Right lobe of liver (tissue), 6 donors: ENCODE data around the gene TENM3. TPM values are rescaled to one million over a fixed set of nuclear protein-coding genes. Genes with fewer than 3 reads are reported as not detected.

Source experiments
- ATAC-seq, 4 donors: fragments of 200-7000 bp; cut with Tn5 transposase; one replicate each; pipeline ENCODE4 v1.9.1; 2020; ENCODE audit warnings: mild to moderate bottlenecking in 4 of 4, moderate library complexity in 4 of 4
- DNase-seq, 3 donors: peaks; one replicate each; pipeline ENCODE4 v3.0.0-alpha.2; 2020
- H3K27ac ChIP-seq, 3 donors: fragments of 200-600 bp; one replicate each; pipeline ENCODE4 v1.8.0; 2022
- H3K27me3 ChIP-seq, 2 donors: fragments of 200-600 bp; one replicate each; pipeline ENCODE4 v1.8.0; 2022
- H3K36me3 ChIP-seq, 4 donors: fragments of 200-600 bp; sonication (generic) in 1 of 4; one replicate each; pipeline versions ENCODE4 v1.5.1 to v1.8.0; 2017 to 2022; ENCODE audit warnings: control low read depth in 1 of 4
- H3K4me1 ChIP-seq, 4 donors: fragments of 200-600 bp; sonication (generic) in 1 of 4; one replicate each; pipeline versions ENCODE4 v1.5.1 to v1.8.0; 2017 to 2022; ENCODE audit warnings: control low read depth in 1 of 4
- H3K4me3 ChIP-seq, 3 donors: fragments of 200-600 bp; one replicate each; pipeline ENCODE4 v1.8.0; 2022
- H3K9me3 ChIP-seq, 4 donors: fragments of 200-600 bp; sonication (generic) in 1 of 4; one replicate each; pipeline versions ENCODE4 v1.5.1 to v1.8.0; 2017 to 2022; ENCODE audit warnings: control low read depth in 1 of 4
- CTCF ChIP-seq, 4 donors: fragments of 200-600 bp in 3 of 4; fragments of 450-650 bp in 1 of 4; IDR thresholded peaks; one replicate each; pipeline versions ENCODE4 v1.5.1 to v1.8.0; 2016 to 2022; ENCODE audit warnings: antibody characterized with exemption in 4 of 4, mild to moderate bottlenecking in 2 of 4
- POLR2A ChIP-seq: fragments of 450-650 bp; IDR thresholded peaks from one replicate; pipeline ENCODE4 v1.6.1; 2017; ENCODE audit warnings: antibody characterized with exemption, mild to moderate bottlenecking
- WGBS: methylation state at CpG from one replicate; pipeline ENCODE4 v1.1.6; 2018; ENCODE audit warnings: low coverage, low lambda C conversion rate; ENCODE audit not compliant: insufficient coverage; ENCODE audit errors: missing lambda C conversion rate; 5-methylcytosine and 5-hydroxymethylcytosine counted together
- intact Hi-C, 2 donors: fragments of 100-400 bp; cut with DNase I; formaldehyde crosslinking; loops; one replicate each; pipeline versions ENCODE4 v1.11.2 to v1.14.1; 2022
- total RNA-seq, 6 experiments: library from RNA; depleted of rRNA in 2 of 6; stranded (reverse); fragments of >200 nt in 2 of 6; fragmentation: NEBNext Ultra II Directional in 3 of 6; extraction: Animal tissue kit (Norgen Biotek cat#: 25700) in 3 of 6; gene quantifications; one replicate each; pipeline versions ENCODE4 v1.1.0 to v1.2.4, GENCODE V29; 2016 to 2023
- donor health status: DM: no; HTN: yes; CAD: no.
- donor health status: DM: no; HTN: no; CAD: no.
- donor health status: DM: no; HTN: no; CAD: no.
- donor health status: DM: no; HTN: yes; CAD: no.
- donor health status: DM: no; HTN: yes; CAD: no.

The TENM3 gene
- total RNA-seq, 6 experiments from 2014 or later, result 0.06 to 3.0 (median 1.1) TPM

DNA sequence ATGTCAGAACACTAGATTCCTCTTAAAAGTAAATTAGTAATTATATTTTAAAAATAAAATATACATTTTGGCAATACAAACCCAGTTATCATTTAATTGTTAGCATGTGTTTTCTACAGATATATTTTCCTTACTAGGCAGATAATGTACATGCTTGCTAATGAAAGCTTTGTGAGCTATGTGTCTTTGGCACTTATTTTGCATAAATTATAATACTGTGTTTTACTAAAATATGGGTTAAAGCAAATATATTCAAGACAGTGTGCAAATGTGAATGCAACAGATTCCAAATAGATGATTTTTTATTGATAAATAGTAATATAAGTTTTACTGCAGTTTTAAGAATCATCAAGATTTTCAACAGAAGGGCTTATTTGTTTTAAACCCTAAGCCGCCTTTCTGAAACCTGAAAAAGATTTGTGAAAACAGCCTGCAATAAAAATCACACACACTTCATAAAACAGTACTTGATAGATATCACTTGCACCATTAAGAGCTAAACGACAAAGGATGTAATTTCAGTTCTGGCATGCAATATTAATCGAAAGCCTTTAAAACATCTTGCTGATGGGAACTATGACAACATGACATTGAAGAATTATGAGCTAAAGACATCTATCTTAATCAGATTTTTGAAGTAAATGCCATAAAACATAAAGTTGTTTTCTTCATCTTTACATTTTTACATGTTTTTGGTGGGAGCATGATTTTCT is 340.7 kb downstream of the TENM3 start:
- WGBS, result 82% methylated on average over 3 of the region's 3 CpGs
- DNase-seq, result no peak
- Histone ChIP-seq H3K27me3 (no peaks in the 10 kb centered on the region), H3K27ac (no peak overlapping the region), H3K36me3 (no peaks in the 10 kb centered on the region), H3K4me3 (no peak overlapping the region), H3K9me3 (no peaks in the 10 kb centered on the region), H3K4me1 (no peaks in the 10 kb centered on the region)
- no peak for ATAC-seq
- intact Hi-C loops, result no loop called here
- TF ChIP-seq CTCF (IDR thresholded peaks at IDR 0.05) (no peak), POLR2A (no peak)

DNA sequence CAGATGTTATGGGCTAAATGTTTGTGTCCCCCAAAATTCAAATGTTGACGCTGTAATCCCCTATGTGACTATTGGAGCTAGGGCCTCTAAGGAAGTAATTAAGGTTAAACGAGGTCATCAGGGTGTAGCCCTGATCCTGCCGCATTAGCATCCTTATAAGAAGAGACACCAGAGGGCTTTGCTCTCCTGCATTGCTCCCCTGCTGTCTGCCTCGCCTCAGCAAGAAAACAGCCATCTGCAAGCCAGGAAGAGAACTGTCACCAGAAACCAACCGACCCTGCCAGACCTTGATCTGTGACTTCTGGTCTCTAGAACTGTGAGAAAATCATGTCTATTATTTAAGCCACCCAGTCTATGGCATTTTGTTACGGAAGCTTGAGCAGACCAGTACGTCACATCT is 342.1 kb downstream of the TENM3 start:
- ATAC-seq (no peak), DNase-seq (no peak)
- H3K9me3 ChIP-seq, result no peaks in the 10 kb centered on the region
- H3K27me3 ChIP-seq, result no peaks in the 10 kb centered on the region
- no peak overlapping the region for H3K27ac ChIP-seq
- no peaks in the 10 kb centered on the region for H3K36me3 ChIP-seq
- TF ChIP-seq CTCF (IDR thresholded peaks at IDR 0.05) (no peak), POLR2A (no peak)
- WGBS, result 80% methylated on average over 5 of the region's 7 CpGs
- intact Hi-C loops, result no loop called here
- no peaks in the 10 kb centered on the region for H3K4me1 ChIP-seq
- H3K4me3 ChIP-seq, result no peak overlapping the region

GRCh38 chr4:182589100-182589499 is 345.9 kb downstream of the TENM3 start:
- ATAC-seq (no peak), DNase-seq (no peak)
- intact Hi-C loops, result no loop called here
- Histone ChIP-seq H3K36me3 (no peaks in the 10 kb centered on the region), H3K4me1 (no peaks in the 10 kb centered on the region), H3K27ac (no peak overlapping the region), H3K9me3 (no peaks in the 10 kb centered on the region), H3K4me3 (no peak overlapping the region), H3K27me3 (no peaks in the 10 kb centered on the region)
- TF ChIP-seq POLR2A, result no peak
- TF ChIP-seq CTCF (IDR thresholded peaks at IDR 0.05), result no peak
- 34% methylated on average over 2 of the region's 2 CpGs for WGBS

DNA sequence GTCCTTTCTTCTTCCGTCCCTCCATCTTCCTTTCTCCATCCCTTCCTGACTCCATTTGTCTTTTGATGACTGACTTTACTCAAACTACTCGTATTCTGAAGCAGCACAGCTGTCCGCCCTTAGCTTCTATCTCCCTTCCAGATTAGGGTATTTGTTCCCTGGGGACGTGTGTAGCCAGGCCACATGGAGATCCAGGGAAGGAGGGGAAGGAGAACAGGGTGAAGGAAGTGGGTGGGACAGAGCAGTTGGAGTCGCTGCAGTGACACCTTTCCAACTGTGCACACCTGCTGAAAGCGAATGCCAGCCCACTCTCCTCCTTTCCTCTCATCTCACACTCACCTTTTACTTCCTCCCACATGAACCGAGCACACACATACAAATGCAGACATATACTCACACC is 350.2 kb downstream of the TENM3 start:
- H3K27ac ChIP-seq, result no peak overlapping the region
- no peaks in the 10 kb centered on the region for H3K27me3 ChIP-seq
- ATAC-seq (no peak), DNase-seq (no peak)
- 62% methylated on average over 7 of the region's 7 CpGs for WGBS
- intact Hi-C loops, result no loop called here
- H3K9me3 ChIP-seq, result no peaks in the 10 kb centered on the region
- TF ChIP-seq POLR2A (no peak), CTCF (IDR thresholded peaks at IDR 0.05) (no peak)
- no peak overlapping the region for H3K4me3 ChIP-seq
- H3K4me1 ChIP-seq, result no peaks in the 10 kb centered on the region
- no peaks in the 10 kb centered on the region for H3K36me3 ChIP-seq

GRCh38 chr4:182593864-182594263 is 350.7 kb downstream of the TENM3 start:
- no peak overlapping the region for H3K4me3 ChIP-seq
- H3K4me1 ChIP-seq, result no peaks in the 10 kb centered on the region
- H3K27me3 ChIP-seq, result no peaks in the 10 kb centered on the region
- ATAC-seq, result no peak
- no peak overlapping the region for H3K27ac ChIP-seq
- DNase-seq, result no peak
- WGBS, result 57% methylated on average over 1 of the region's 1 CpG
- no peaks in the 10 kb centered on the region for H3K36me3 ChIP-seq
- intact Hi-C loops, result no loop called here
- H3K9me3 ChIP-seq, result no peaks in the 10 kb centered on the region
- TF ChIP-seq POLR2A (no peak), CTCF (IDR thresholded peaks at IDR 0.05) (no peak)
